DMS79 treated with DMSO at 0.1 percent for 48 hours (cell line): Measurements from ENCODE around the gene ADRM1.

ENCODE experiments used
- DNase-seq: peaks from one replicate; lab custom pipeline; 2025; lab: John Stamatoyannopoulos, UW

The ADRM1 gene

DNA sequence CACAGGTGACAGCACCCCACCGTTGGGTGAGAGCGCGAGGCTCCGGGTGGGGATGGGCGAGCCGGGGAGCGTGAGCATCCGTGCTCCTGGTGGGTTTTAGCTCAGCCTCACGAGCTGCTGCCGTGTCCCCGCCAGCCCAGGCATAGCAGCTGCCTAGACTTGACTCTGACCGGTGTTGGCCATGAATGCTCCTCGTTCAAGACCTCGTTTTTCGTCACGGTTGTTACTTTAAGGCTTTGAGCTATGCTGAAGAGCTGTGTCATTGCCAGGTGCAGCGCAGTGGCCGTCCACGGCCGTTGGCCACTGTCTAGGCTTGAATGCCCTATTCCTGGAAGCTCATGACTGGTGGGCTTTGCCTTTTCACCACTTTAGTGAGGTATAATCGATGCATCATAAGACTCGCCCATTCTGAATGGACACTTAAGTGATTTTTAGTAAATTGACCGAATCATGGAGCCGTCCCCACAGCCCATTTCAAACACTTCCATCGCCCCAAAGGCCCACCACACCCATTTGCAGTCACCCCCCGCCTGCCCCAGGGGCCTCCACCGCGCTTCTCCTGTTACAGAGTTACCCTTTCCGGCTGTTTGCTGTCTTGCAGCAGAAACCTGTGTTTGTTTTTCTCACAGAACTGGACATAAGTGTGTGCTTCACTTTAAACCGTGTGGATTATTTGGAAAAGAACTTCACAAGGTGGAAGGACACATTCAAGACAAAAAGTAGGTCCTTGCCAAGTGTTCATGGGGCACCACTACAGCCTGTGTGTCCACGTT lies 21.4 kb upstream of the ADRM1 start:
- DNase-seq, result peak; percentile 98

DNA sequence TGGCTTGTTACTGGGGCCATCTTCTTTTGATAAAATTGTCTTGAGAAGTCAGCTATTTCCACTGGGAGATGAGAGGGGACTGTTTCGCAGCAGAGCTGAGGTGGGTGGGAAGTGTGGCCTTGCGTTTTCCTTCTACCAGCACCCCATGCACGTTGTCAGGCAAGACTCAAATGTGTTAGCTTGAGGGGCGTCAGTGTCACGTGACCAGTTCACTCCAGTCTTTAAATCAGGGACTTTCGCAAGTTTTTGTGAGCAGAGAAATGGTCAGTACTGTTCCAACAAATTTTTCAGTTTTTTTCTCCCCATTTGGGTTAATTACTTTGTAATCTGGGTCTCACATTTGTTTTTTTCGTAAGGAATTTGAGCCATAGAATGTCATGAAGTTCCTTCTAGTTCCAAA lies 20.7 kb upstream of the ADRM1 start:
- DNase-seq, result no peak

DNA sequence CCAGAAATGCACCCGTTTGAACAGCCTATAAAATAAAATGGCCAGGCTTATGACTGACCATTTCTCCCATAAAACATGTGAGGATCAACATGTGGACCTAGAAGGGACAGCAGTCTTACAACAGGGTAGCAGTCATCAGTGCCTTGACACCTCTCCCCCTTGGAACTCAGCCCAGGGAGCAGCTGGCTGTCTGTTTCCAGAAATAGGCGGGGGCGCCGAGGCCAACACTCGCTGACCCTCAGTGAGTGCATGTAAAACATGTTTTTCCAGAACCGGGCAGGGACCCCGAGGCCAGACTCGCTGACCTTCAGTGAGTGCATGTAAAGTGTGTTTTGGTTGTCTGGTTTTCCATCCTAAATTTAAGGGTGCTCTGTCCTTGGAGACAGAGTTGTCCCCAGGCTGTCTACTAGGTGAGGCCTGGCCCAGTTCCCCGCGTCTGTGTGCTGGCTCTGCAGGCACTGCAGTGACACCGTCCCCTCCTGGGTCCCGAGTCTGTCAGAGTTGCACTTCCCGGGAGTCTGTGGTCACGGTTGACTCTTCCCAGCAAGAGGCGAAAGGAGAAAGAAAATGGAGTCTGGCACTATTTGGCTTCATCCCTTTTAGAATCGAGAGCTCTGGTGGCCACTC lies 19.8 kb upstream of the ADRM1 start:
- no peak for DNase-seq

DNA sequence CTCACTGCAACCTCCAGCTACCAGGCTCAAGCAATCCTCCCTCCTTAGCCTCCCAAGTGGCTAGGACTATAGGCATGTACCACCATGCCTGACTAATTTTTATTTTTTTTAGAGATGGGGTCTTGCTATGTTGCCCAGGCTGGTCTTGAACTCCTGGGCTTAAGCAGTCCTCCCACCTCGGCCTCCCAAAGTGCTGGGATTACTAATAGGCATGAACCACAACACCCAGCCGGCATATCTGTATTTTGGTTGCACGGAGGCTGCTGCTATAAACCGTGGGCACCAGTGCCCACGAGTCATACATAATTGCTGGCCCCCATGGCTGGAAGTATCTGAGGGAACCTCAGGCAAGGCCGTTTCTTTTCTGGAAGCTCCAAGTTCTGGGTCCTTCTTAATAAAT lies 18.3 kb upstream of the ADRM1 start:
- DNase-seq, result no peak

DNA sequence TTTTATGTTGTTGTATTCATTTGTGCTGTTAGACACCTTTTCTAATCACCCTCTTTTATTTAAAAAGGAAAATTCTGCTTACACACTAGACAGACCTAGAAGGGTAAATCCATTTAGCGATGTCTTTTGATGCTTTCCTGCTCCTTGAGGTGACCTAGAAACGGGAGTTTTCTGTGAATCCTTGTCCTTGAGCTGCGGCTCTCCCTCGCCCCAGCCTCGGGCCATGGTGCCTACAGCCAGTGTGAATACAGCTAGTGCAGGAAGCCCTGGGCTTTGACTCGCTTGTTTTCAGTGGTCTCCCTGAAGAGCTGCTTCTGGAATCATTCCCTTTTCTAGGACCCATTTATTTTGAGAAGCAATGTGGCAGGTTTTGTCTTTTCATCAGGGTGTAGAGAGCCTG lies 17.6 kb upstream of the ADRM1 start:
- no peak for DNase-seq

DNA sequence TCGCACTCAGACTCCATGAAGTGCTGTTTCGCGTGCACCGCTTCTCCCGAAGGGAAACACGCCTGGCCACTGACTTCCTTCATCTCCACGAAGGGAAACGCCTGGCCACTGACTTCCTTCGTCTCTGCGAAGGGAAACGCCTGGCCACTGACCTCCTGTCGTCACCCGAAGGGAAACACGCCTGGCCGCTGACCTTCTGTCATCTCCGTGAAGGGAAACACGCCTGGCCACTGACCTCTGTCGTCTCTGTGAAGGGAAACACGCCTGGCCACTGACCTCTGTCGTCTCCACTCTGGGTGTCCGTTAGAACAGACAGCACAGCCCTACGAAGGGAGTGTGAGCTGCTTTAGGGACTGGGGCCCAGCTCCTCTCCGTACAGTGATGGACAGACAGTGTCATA lies 17.1 kb upstream of the ADRM1 start:
- DNase-seq, result no peak

DNA sequence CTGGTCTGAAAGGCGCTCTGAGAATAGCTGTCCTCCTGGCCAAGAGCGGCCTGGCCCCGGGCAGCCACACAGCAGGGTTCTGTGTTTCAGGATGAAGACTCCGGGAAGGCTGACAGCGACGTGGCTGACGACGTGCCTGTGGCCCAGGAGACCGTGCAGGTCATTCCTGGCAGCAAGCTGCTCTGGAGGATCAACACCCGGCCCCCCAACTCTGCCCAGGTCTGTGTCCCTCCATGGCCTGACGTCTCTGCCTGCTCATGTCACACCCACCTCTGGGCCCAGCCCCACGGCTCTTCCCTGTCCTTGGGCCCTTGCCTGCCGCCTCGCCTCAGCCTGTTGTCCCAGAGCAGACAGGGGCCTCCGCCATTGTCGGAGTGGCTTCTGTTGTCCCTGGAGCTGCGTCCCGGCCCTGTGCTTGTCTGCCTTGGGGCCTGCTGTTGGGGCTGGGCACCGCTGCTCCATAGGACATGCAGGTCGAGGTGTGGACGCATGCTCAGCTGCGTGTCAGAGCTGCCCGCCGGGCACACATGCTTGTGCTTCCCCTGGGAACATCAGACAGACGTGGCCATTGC lies 16.2 kb upstream of the ADRM1 start:
- DNase-seq, result no peak

DNA sequence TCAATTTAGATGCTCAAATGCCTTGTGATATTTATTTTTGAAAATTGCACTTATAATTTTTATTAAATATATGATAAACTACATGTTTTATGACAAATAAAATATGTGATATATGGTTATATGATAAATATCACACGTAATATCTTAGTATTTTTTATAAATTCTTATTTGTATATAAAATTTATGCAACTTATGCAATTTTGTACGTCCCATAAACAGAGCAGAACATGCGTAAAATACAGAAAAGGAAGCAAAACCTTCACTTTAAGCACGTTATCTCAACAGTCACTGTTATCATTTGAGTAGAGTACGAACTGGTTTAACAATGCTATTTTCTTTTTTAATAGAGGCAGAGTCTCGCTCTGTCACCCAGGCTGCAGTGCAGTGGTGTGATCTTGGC lies 15.7 kb upstream of the ADRM1 start:
- DNase-seq, result no peak

DNA sequence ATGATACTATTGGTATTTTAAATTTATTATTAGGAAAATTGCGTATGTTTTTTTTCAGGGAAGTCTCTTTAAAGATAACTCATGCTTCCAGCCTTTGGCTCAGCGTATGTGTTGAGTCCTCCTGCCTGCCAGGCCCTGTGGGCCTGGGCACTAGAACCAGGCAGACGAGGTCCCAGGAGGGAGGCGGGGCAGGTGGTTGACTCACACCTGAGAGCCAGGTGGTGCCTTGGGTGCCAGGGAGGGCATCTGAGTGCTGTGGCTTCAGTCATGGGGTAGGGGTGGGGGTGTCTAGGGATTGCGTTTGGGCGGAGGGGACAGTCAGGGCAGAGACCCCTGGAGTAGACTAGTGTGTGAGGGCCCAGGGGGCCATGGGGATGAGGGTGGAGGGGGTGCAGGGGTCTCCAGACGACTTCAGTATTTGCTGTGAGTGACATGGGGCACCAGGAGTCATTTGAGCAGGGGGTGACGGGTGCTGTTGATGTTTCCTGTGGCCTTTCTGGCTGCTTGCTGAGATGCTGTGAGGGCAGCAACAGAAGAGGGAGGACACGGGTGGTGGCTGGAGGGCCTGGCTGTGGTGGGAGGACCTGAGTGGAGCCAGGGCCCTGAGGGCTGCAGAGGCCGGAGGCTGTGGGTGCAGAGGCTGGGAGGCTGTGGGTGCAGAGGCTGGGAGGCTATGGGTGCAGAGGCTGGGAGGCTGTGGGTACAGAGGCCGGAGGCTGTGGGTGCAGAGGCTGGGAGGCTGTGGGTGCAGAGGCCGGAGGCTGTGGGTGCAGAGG lies 14.8 kb upstream of the ADRM1 start:
- DNase-seq, result no peak

DNA sequence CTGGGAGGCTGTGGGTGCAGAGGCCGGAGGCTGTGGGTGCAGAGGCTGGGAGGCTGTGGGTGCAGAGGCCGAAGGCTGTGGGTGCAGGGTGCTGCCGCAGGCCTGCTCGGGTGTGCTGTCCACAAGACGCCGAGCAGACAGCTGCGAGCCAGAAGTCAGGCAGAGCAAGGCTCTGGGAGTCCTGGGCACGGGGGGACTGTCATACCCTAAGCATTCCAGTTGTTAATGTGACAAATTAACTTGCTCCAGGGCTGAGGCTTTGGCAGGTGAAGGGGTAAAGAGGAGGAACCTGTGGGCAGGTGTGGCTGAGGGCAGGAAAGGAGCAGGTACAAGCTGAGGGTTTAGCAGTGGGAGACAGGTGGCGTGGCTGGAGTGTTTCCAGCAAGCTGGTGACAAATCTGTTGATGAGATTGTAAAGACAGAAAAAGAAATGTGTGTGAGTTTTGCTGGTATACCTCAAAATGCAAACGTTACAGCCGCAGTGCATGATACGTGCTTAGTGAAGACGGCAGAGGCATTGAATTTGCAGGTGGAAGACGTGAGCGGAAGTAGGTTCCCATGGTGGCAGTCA lies 14.2 kb upstream of the ADRM1 start:
- no peak for DNase-seq

DNA sequence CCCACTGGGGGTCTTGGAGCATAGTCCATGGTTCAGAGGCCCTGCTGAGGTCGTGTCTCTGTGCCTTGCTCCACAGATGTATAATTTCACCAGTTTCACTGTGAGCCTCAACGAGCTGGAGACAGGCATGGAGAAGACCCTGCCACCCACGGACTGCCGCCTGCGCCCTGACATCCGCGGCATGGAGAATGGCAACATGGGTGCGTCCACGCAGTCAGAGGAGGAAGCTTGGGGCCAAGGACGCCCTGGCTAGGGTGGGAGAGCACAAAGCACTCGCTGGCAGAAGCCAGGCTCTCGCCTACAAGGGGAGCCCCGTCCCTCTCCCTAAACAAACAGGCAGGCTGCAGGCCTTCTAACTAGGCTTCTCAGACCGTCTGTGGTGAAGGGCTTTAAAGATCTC lies 13.7 kb upstream of the ADRM1 start:
- no peak for DNase-seq

DNA sequence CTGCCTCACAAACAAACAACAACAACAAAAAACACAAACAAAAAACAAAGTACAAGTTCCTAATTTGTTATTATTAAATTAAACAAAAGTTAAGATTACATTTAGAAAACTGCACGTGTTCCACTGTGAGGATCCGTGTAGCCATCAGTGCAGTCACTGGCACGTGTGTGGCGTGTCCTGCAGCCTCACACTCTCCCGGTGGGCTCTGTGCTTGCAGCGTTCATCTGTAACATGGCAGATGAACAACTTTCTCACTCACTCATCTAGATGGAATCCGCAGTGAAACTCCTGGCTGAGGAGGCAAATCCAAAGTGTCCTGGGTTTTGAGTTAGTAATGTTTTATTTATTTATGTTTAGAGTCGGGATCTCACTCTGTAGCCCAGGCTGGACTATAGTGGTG lies 12.9 kb upstream of the ADRM1 start:
- no peak for DNase-seq

DNA sequence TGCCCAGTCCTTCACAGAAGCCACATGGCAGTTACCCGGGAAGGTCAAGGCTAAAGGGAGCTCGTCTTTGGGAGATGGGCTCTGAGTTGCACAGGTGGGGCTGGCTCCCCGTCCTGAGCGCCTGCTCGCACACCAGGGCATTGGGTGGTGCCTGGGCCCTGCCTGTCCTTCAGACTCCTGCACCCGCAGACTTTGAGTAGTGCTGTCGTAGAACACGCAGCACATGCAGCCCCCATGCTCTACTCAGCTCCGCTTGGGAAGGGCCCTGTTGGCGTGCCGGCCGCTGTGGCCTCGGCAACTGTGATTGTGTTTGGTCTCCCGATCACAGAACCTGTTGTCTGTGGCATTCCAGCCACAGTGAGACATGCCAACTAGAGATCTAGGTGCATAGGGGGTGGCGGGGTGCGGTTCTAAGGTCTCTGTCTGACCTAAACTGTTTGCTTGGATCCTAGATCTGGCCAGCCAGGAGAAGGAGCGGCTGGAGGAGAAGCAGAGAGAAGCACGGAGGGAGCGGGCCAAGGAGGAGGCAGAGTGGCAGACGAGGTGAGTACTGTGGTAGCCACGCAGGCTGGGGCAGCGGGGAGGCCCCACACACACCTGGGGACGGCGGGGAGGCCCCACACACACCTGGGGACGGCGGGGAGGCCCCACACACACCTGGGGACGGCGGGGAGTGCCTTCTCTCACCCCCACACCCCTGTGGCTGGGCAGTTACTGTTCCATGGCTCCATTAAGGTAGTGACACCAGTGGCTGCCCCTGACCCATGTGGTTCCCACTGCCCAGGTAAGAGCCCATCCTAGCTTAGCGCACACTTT lies 11.3 kb upstream of the ADRM1 start:
- DNase-seq, result no peak

DNA sequence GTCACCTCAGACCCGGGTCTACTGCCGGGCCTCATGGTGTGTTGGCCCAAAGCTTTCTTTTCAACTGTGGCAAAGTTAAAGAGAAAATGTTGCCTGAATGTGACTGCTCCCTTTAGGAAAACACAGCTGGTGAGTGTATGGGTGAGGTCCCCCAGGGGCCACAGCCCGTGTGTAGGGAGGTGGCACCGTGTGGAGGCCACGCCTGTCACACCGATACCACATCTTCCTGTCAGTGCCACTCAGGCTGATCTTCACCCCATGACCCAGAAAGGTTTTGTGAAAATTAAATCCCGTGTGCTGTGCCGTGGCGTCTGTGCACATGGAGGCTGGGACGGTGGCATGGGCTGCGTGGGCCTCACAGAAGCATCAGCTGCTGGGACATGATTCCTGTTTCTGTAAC lies 10.7 kb upstream of the ADRM1 start:
- no peak for DNase-seq

DNA sequence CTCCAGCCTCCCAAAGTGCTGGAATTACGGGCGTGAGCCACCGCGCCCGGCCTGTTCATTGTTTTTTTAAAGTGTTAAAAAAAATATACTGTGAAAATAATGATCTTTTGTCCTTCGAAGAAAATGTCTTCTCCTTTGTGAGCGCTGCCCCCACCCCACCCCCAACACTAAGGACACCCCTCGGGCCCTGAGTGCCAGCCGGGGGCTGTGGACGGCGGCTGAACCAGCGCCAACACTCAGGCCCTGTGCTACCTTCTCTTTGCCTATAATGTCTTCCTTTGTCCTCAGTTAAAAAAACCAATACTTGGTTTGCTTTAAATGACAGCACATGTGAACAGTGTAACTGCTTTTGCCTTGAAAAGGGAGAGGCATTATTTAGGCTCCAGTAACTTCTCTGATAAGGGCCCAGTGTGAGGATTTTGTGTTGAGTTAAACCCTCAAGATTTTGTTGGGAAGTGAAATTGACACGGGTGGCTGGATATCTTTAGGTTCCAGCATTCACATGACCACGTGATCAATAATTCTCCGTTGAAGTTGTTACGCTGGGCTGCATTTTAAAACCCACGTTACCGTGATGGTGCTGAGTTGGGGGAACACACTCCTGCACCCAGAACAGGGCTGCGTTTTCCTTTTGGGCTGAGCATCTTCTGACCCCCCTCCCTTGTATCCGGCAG lies 9.5 kb upstream of the ADRM1 start:
- no peak for DNase-seq

DNA sequence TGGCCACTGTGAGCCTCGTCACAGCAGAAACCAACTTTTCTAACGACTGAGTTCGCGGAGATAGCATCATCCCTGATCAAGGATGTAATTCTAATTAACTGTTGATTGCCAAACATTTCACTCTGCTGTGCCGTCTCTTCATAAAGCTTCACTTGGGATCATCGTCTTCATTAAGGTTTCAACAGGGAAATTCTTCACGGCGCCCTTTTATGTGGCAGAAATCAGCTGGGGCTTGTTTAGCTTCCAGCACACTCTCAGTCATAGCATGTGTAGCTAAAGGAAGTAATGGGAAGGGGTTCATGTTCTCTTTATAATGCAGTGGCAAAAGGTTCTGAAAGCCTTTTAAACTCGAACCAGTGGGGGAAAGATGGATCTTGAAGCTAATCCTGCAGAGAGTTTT lies 8.9 kb upstream of the ADRM1 start:
- no peak for DNase-seq

DNA sequence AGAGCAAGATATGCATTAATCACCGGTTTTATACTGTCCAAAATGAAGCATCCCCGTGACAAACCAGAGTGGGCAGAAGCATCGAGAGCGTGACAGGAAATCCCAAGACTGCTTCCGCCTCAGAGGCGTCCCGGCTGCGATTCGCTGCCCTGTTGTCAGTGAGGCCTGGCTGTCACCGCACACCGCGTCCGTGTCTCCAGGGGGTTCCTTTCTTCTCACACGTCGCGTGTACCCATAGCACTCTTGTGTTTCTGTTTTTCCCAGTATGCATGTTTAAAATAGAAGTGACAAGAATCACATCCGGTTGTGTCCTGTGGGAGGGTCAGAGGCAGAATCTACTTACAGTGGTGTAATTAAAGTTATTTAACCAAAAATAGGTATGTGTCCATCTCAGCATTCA lies 8.3 kb upstream of the ADRM1 start:
- DNase-seq, result no peak

DNA sequence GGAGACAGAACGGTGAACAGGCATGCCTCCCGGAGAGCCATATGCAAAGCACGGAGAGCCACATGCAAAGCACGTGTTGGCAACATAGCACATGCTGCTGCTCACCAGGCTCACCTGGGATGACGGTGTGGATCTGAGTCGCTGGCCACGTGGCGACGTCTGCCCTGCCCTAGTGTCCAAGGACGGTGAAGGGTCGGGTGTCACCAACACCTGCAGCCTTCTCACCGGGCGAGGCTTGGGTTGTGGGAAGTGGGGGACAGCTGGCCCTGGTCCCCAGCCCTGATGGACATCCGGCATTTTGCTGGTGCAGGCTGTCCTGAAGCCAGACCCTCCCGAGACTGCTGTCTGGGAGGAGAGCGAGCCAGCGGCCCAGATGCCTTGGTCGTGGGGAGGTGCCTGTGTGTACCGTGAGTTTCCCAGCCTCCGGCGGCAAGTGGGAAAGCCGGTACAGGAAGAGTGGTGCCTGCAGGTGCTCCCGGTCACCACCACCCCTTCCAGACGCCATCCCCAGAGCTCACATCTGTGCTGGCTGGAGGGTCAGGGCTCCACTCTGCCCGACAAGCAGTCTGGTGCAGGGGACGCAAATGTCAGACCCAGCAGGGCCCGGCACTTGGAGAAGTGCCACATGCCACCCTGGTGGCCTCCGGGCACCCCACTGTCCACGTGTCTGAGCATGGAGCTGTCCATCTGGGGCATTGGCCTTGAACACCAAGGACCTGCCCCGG lies 5.9 kb upstream of the ADRM1 start:
- DNase-seq, result no peak

DNA sequence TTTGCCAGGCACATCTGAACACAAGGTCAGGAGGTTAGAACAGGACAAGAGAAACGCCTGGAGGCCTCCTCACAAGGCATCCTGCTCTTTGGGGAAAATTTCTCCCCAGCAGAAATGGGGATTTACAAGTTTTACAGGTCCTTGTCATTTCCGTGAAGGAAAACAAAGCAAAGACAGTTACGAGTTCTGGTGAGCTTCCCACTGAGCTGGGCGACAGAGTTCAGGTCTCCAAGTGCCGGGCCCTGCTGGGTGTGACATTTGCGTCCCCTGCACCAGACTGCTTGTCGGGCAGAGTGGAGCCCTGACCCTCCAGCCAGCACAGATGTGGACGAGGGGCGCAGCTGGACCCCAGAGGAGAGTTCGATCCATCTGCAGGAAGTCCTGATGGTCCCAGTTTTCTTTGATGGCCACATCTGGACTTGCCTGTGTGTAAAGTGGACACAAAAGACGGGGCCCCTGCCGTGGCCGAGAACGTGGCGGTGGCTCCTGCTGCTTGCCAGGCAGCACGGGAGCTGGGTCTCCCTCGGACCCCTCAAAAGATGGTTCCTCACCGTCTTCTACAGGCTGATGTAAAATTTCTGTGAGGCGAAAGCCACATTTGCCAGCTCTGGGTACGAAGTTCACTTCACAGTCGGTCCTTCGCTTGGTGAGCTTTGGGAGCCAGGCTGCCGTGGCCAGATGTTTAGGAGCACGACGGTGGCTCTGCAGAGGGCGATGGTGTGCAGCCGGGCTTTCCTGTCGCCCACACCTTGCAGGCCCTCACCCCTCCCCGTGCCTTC lies 5.2 kb upstream of the ADRM1 start:
- DNase-seq, result no peak
